Measurements from ENCODE around the gene ST6GALNAC3.
"Not testable (repeated sequence)": the region's sequence is repeated elsewhere in the genome, so short reads cannot be mapped to it uniquely, and the experiment has no call there.

ST6GALNAC3 gene

DNA sequence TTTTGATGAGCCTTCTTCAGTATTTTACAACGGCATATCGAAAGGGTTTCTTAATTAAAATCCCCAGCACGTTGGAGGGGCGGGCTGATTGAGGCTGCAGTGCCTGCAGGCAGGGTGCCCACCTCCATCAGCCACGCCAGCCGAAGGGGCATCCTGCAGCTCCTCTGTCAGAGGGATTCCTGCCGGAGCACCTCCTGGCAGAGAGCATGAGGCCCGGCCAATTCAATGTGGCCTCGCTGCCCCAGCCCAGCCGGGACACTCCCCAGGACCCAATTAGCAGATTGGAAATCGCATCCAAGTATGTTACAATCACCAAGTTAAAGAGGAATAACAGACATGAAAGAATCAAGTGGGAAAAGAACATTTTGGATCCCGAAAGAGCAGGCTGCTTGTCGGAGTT, 216.6 kb downstream of the ST6GALNAC3 start:
- DNase-seq, result no peak

- DNase-seq, result no peak
Measured at GRCh38 chr1:76291737-76292136, 217.2 kb downstream of the ST6GALNAC3 start.

- DNase-seq, result no peak
Measured at GRCh38 chr1:76292418-76293184, 218.1 kb downstream of the ST6GALNAC3 start.

GRCh38 chr1:76293831-76294230, 219.3 kb downstream of the ST6GALNAC3 start:
- DNase-seq, result no peak

DNA sequence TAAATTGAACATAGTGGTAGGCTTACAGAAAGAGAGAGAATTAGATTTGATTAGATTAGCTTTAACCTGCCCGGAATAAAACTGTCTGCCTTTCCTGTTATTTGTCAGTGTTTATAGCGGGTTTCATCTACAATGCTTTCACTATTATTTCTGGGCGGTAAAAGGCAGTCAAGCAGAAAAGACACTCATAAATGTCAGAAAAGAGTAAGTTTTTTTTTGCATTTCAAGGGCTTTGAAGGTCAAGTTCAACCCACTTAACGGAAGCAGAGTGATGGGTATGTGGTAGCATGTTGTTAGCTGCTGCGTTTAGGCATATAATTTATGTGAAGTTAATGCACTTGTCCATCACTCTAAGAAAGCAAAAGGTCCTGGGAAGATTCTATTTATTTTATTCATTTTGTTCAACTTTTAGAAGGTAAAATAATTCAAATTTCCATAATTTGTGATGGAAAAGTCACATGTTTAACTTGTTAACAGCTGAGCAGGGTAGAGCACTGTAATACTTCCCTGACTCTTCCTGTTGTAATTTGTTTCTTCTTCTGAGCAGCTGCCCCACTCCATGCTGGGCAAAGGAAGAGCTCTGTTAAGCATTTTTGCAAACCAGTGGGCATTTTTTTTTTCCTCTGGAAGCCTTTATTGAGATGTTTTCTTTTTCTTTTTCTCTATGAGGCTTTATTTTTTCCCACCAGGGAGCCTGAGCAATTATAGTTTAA, 220.1 kb downstream of the ST6GALNAC3 start:
- peak; percentile 16 for DNase-seq

DNA sequence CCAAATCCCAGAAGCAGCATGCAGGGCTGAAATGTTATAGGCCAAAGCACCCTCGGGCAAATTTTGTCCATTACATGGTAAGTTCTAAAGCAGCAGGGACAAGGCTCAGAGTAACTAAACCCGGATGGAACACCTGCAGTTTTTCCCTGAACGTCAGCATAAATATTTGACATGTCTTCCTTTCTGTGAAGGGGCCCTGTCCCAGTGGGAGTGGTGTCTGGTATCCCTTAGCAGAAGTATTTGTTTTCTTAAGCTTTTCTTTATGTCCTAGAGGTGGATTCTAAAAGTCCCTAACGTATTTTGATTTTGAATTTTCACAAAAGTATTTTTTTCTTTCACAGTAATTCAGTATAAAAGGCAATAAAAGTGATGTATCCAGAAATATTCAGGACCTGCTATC, 223.9 kb downstream of the ST6GALNAC3 start:
- DNase-seq, result no peak

DNA sequence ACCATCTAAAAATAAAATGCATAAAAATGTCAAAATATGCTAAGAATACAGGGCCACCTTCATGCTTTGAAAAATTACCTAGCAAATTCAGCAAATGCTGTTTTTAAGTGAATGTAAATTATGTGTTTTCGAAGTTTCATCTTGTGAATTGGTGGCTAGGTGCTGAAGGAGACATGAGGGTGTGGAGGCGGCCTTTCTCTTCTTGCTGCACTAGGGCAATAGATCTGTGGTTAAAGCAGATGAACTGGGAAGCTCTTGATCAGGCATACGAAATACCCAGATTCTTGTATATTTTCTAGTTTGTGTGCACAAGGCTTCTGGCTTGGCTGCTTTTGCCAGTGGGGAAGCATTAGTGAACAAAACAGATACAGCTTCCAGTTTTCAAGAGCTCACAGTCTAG, 224.5 kb downstream of the ST6GALNAC3 start:
- no peak for DNase-seq

DNA sequence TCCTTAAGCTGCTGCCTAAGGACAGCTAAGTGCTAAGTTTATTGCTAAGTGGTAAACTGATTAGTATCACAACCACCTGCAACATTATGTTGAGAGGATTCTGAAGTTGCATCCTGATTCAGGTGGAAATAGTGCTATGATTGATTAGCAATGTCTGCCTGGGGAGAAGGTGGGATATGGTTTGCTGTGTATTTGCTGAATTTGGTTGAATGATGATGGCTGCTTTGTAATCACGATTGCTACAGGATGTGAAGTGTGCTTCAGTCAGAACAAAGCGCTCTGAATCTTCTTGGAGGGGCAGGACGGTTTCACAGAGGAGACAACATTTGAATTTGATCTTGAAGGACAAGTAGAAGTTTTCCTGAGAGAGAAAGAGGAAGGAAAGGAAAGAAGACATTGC, 226.0 kb downstream of the ST6GALNAC3 start:
- DNase-seq, result no peak

- DNase-seq, result no peak
Measured at GRCh38 chr1:76302711-76303339, 228.3 kb downstream of the ST6GALNAC3 start.

- DNase-seq, result peak; percentile 31
Measured at GRCh38 chr1:76303340-76303717, 228.8 kb downstream of the ST6GALNAC3 start.

DNA sequence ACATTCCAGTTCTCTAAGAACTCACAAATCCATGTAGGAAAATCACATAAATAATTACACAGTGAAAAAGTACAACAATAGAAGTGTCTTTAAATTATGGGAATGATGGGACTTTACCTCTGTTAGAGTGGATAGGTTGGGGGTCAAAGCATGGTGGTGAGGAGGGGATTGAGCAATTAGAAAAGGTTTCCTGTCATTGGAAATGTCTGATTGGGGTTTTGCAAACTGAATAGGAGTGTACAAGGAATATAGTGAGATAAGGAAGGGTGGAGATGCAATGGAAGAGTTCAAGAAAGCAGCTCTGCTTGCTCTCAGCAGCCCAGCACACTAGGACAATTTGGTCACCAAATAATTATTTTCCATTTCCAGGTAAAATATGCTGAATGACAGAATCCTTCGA, 238.8 kb downstream of the ST6GALNAC3 start:
- no peak for DNase-seq

DNA sequence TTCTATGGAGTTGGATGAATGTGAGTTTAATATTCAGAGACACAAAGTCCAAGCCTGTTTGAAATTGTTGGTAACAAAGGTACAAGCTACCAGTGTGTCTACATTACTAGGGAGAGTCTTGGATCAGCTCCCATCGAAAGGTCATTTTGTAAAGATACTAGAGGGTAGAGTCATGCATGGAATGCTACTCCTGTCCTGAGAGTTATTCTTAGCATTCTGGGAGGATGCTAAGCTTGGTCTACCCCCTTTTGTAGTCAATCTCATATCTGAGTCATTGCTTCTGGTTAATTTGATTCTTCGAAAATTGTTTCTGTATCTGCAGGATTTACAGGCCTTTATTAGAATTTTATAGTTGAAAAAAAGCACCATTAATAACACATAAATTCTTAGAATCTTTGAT, 240.2 kb downstream of the ST6GALNAC3 start:
- no peak for DNase-seq

- DNase-seq, result no peak
Measured at GRCh38 chr1:76317299-76317900, 242.9 kb downstream of the ST6GALNAC3 start.

DNA sequence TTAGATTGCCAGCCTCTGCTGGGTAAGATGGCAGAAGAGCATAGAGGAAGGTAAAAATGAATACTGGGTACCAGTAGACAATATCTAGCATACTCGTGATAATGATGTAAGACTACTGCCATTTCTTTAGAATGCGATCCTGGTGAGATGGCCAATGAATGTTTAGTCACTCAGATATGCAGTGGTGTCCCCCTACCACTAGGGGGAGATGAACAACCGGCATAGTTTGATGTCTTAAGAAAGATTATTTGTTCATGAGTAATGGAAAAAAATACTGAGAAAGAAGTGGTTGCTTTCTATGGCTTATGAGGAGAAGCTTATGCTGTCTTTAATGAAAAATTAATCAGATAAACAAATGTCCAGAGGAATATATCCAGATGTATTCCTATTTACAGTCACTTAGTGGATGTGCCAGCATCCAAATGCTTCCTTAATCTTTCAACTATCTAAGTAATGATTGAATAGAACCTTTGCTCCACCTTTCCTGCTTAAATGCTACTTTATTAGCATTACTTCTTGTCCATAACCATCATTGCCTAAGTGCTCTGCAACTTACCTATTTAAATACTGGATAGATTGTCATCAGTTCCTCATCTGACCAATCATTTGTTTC, 256.6 kb downstream of the ST6GALNAC3 start:
- no peak for DNase-seq

DNA sequence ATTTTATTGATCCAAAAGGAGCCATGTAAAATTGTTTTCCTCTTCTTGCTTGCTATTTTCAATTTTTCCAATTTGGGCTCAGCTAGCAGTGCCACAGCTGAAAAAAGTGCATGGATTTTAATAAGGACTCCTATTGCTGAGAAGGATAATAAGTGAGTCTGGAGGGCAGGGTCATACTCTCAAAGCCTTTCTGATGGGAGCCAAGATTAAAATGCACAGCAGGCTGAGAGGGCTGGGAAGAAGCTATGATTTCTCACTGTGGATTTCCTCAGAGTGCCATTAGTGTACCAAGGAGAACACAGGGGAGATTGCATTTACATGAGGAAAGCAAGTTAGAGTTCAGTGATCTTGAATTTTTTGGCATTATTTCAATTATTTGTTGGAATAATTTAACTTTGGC, 261.3 kb downstream of the ST6GALNAC3 start:
- no peak for DNase-seq

GRCh38 chr1:76336931-76337371, 262.4 kb downstream of the ST6GALNAC3 start:
- DNase-seq, result no peak

DNA sequence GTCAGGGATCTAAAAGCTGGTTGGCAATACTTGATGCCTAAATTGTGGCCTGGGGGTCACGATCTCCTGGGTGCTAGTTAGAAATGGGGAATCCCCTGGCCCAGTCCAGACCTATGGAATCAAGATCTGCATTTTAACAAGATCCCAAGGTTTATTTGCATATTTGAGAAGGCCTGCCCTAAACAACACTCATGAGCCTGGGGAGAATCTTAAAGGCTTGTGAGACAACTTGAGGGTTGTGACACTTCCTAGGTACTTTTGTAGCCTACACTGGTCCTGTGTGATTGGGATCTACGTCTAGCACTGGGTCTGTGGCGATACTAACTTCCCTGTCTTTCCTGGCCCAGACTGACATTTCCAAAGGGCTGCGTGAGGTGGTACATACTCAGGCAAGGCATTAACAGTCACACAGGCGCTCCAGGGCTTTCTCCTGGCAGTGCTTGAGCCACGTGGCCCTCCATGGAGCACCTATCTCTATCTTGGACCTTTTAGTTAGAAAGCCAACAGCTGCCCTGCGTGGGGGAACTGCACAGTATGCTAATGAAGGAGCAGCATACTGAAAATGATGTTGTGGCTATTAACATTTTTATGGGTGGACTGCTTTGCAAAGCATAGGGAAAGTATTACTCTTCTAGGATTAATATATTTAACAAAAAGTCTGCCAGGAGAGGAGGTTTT, 263.1 kb downstream of the ST6GALNAC3 start:
- no peak for DNase-seq

DNA sequence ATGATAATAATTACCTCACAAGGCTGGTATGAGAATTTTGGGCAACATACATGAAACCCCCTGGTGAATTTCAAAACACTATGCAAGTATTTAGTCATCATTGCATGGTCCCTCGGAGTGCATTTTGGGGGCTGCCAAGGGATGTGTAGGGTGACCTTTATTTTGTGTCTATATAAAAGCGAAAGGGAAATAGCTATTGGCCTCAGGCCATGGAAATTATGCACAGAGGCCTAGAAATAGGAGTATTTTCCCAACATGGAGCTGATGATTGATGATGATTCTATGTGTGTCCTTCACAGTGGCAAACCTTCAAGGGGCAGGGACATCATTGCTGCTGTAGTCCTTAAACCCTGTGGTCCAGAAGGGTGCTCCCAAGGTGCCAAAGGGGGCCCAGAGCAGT, 265.5 kb downstream of the ST6GALNAC3 start:
- no peak for DNase-seq

DNA sequence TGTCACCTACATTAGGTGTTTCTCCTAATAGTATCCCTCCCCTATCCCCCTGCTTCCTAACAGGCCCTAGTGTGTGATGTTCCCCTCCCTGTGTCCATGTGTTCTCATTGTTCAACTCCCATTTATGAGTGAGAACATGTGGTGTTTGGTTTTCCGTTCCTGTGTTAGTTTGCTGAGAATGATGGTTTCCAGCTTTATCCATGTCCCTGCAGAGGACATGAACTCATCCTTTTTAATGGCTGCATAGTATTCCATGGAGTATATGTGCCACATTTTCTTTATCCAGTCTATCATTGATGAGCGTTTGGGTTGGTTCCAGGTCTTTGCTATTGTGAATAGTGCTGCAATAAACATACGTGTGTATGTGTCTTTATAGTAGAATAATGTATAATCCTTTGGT, 267.3 kb downstream of the ST6GALNAC3 start:
- not testable (repeated sequence) for DNase-seq

DNA sequence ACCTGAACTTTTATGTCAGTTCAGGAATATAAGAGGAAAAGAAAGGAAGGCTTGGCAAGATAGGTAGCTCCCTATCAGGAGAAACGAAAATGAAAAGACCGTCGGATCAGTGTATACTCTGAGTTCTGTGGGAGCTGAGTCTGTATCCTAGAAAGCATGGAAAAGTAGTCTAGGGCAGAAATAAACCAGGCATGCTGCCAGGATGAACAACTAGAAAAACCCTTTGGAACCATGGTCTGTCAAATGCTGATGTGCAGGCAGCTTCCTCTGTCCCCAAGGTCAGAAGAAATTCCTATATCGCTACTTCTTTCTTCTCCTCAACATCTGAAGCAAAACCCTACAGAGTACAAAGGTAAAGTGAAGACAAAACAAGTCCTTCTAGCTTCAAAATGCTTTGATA, 268.8 kb downstream of the ST6GALNAC3 start:
- DNase-seq, result no peak

DNA sequence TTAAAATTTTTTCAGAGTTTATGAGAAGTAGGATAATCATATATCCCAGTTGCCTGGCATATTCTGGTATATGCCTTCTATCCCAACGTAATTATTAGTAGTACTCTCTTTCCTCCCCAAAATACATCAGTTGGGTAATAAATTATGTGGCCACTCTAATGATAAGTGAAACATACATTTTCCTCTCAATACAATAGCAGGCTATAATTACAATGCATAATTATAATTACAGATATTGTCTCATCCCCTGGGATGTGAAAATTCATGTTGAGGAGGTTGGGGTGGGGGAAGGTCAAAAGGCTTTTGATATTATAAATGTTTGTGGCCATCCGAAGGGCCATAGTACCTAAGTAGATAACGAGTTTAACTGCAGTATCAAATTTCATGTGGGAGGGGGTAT, 277.1 kb downstream of the ST6GALNAC3 start:
- DNase-seq, result peak; percentile 84

DNA sequence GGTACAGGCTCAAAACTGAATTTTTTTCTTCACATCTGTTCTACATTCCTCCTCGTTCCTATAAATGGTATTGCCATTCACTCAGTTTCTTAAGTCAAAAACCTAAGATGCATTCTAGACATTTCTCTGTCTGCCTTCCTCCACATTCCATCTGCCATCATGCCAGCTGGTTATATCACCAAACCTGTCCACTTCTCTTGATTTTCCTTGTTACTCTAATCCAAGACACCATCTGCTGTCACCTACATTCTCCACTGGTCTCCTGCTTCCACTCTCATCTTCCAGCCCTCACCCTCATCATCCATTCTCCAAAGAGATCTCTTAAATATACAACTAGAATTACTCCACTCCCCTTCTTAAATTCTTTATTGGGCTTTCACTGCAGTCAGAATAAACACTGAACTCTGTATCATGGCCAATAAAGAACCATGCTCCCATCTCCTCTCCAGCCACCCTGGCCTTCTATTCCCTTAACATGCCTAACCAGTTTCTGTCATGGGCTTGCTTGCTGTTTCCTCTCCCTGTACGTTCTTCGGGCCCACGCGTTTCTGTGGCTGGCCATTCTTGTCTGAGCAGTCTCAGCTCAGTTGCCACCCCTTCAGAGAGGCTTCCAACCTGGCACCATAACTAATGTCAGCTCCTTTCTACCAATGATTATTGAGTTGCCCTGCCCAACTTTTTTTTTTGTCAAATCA, 278.3 kb downstream of the ST6GALNAC3 start:
- DNase-seq, result no peak

Data from NCI-H1417 treated with DMSO at 0.1 percent for 48 hours (cell line).